Naive thymus-derived CD4-positive, alpha-beta T cell (primary cell): ENCODE data around the gene ZNF394. TPM values are rescaled to one million over a fixed set of nuclear protein-coding genes. Genes with fewer than 3 reads are reported as not detected.
"Not testable (repeated sequence)": the region's sequence is repeated elsewhere in the genome, so short reads cannot be mapped to it uniquely, and the experiment has no call there.

ENCODE experiments used
- ATAC-seq: fragments of 150-1000 bp; cut with Tn5 transposase; 2 replicates; pipeline ENCODE4 v1.10.0; 2021; ENCODE audit warnings: mild to moderate bottlenecking, moderate library complexity
- CTCF ChIA-PET: fragments of 350-600 bp; sonication (Branson Sonifier 250); formaldehyde crosslinking; loops from one replicate; lab custom pipeline; 2021; ENCODE audit warnings: antibody characterized with exemption; lab: Charles Lee
- POLR2A ChIA-PET: fragments of 350-600 bp; sonication (Branson Sonifier 250); formaldehyde crosslinking; loops from one replicate; lab custom pipeline; 2021; ENCODE audit warnings: antibody characterized with exemption, inconsistent platforms; lab: Charles Lee
- DNase-seq, 9 donors: peaks; one replicate each; pipeline versions ENCODE4 v3.0.0 to v3.0.0-alpha.2; 2020 to 2022; ENCODE audit warnings: mixed read lengths in 1 of 9
- H3K27ac ChIP-seq: one replicate; pipeline ENCODE4 v1.7.0; 2013; ENCODE audit warnings: mild to moderate bottlenecking, low read depth, low read length, moderate library complexity
- H3K27me3 ChIP-seq, 2 donors: one replicate each; pipeline ENCODE4 v1.7.0; 2013; ENCODE audit warnings: low read length in 2 of 2, mild to moderate bottlenecking in 2 of 2, moderate library complexity in 2 of 2; ENCODE audit not compliant: control insufficient read depth in 2 of 2, insufficient read depth in 2 of 2
- H3K36me3 ChIP-seq, 3 experiments: 1 replicate in 2 of 3; 2 replicates in 1 of 3; pipeline ENCODE4 v1.7.0; 2013; ENCODE audit warnings: low read length in 3 of 3, mild to moderate bottlenecking in 3 of 3, moderate library complexity in 1 of 3; ENCODE audit not compliant: insufficient read depth in 3 of 3, control insufficient read depth in 2 of 3
- H3K4me1 ChIP-seq, 2 donors: one replicate each; pipeline ENCODE4 v1.7.0; 2013; ENCODE audit warnings: low read length in 2 of 2, mild to moderate bottlenecking in 2 of 2, moderate library complexity in 1 of 2; ENCODE audit not compliant: control insufficient read depth in 2 of 2, insufficient read depth in 2 of 2
- H3K4me3 ChIP-seq: 2 replicates; pipeline ENCODE4 v1.7.0; 2013; ENCODE audit warnings: mild to moderate bottlenecking, low read length
- H3K9me3 ChIP-seq, 3 experiments: 1 replicate in 2 of 3; 2 replicates in 1 of 3; pipeline ENCODE4 v1.7.0; 2013; ENCODE audit warnings: low read length in 3 of 3; ENCODE audit not compliant: control insufficient read depth in 2 of 3
- H3K27ac Mint-ChIP-seq, 9 donors: one replicate each; pipeline ENCODE4 v1.8.0; 2020 to 2022; ENCODE audit warnings: mixed read lengths in 9 of 9, mild to moderate bottlenecking in 8 of 9, moderate library complexity in 5 of 9, inconsistent platforms in 2 of 9
- H3K27me3 Mint-ChIP-seq, 5 donors: one replicate each; pipeline ENCODE4 v1.8.0; 2021 to 2022; ENCODE audit warnings: mixed read lengths in 5 of 5, mild to moderate bottlenecking in 1 of 5
- H3K36me3 Mint-ChIP-seq, 5 donors: one replicate each; pipeline ENCODE4 v1.8.0; 2020 to 2022; ENCODE audit warnings: mixed read lengths in 5 of 5, mild to moderate bottlenecking in 3 of 5, inconsistent platforms in 1 of 5
- H3K4me1 Mint-ChIP-seq, 7 donors: one replicate each; pipeline ENCODE4 v1.8.0; 2020 to 2022; ENCODE audit warnings: mixed read lengths in 7 of 7, mild to moderate bottlenecking in 3 of 7, inconsistent platforms in 1 of 7
- H3K4me3 Mint-ChIP-seq, 10 donors: one replicate each; pipeline ENCODE4 v1.8.0; 2020 to 2022; ENCODE audit warnings: mild to moderate bottlenecking in 10 of 10, mixed read lengths in 10 of 10, moderate library complexity in 6 of 10, inconsistent platforms in 2 of 10
- H3K9me3 Mint-ChIP-seq, 11 donors: one replicate each; pipeline ENCODE4 v1.8.0; 2020 to 2022; ENCODE audit warnings: mixed read lengths in 11 of 11, mild to moderate bottlenecking in 4 of 11, inconsistent platforms in 1 of 11, moderate library complexity in 1 of 11
- intact Hi-C, 2 donors: fragments of 100-400 bp; cut with micrococcal nuclease; formaldehyde crosslinking; loops; one replicate each; pipeline ENCODE4 v1.15.1; 2023
- polyA plus RNA-seq, 2 donors: library from polyadenylated mRNA; unstranded; fragments of 300-500 nt; fragmentation: Illumina TruSeq; gene quantifications; one replicate each; pipeline ENCODE4 v1.2.3, GENCODE V29; 2021
- total RNA-seq, 6 experiments: library from RNA in 5 of 6; stranded (reverse) in 5 of 6; gene quantifications; 1 replicate in 5 of 6; 2 replicates in 1 of 6; pipeline ENCODE4 v1.2.3 and lab custom pipeline; 2021 to 2026

The ZNF394 gene
- total RNA-seq (100 to 1,000 TPM in 2 of 5 experiments, 10 to 100 TPM in 3; 55.2 to 199 (median 98.1) TPM), polyA plus RNA-seq (10 to 100 TPM; 68.2 to 93.3 TPM), total RNA-seq (lab: John Stamatoyannopoulos, UW) (247 reads per million, percentile 95 among the genes with 10 or more reads in this experiment)

GRCh38 chr7:99499721-99500636, at the start of gene ZNF394:
TSS of gene ZNF394 (minus strand) at chr7:99500281. CDS start at chr7:99500093, 188 bp downstream.
- Histone ChIP-seq H3K9me3 (no peaks in the 10 kb centered on the region), H3K4me1 (peaks cover 19 to 27% of the 10 kb centered on the region in 2 donors), H3K27ac (peak within 1 kb of the TSS; percentile 98), H3K27me3 (no peaks in the 10 kb centered on the region), H3K4me3 (peak within 1 kb of the TSS; percentile 99), H3K36me3 (peaks cover 8 to 31% (median 8%) of the 10 kb centered on the region in 3 experiments)
- ChIA-PET CTCF (interaction anchor here (0.7 to 1.1 kb wide), 3 partner anchors 135 to 718 kb away, joined by 3 read pairs; partner anchors contain the start of gene LAMTOR4), POLR2A (interaction anchor here (0.6 to 2.7 kb wide), 23 partner anchors 9 to 1250 kb away, joined by 3 to 33 read pairs (median 4); partner anchors contain the start of genes ATP5MF, BUD31, FAM200A and PDAP1)
- Mint-ChIP-seq H3K4me1 (peaks cover 14 to 41% (median 35%) of the 10 kb centered on the region in 7 donors), H3K27me3 (no peaks in the 10 kb centered on the region), H3K9me3 (peaks cover 0 to 7% (median 1%) of the 10 kb centered on the region in 11 donors), H3K27ac (peak within 1 kb of the TSS; percentile 95 to 100 (median 99)), H3K36me3 (peaks cover 6 to 44% (median 18%) of the 10 kb centered on the region in 5 donors), H3K4me3 (peak within 1 kb of the TSS; percentile 95 to 100 (median 98))
- peak; percentile 75 to 91 (median 88) for DNase-seq
- intact Hi-C loops: loop anchor here (1.0 to 10.0 kb wide), 14 partner anchors 28 to 623 kb away; partner anchors contain the start of genes BUD31 (in 2 of the 2), FAM200A (in 2 of the 2), PDAP1 (in 2 of the 2) and SMURF1 (in 2 of the 2)
- ATAC-seq: peak; percentile 58

DNA sequence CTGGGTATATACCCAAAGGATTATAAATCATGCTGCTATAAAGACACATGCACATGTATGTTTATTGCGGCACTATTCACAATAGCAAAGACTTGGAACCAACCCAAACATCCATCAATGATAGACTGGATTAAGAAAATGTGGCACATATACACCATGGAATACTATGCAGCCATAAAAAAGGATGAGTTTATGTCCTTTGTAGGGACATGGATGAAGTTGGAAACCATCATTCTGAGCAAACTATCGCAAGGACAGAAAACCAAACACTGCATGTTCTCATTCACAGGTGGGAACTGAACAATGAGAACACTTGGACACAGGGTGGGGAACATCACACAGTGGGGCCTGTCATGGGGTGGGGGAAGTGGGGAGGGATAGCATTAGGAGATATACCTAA, 49.5 kb upstream of the ZNF394 start:
- H3K9me3 Mint-ChIP-seq: peaks cover 3 to 21% (median 5%) of the 10 kb centered on the region in 11 donors
- DNase-seq, ATAC-seq, H3K27me3 ChIP-seq, intact Hi-C loops, H3K27ac ChIP-seq, H3K4me3 ChIP-seq, CTCF ChIA-PET, H3K4me3 Mint-ChIP-seq, H3K9me3 ChIP-seq, H3K27me3 Mint-ChIP-seq: not testable (repeated sequence)
- peaks cover 6 to 48% (median 23%) of the 10 kb centered on the region in 5 donors for H3K36me3 Mint-ChIP-seq
- POLR2A ChIA-PET: interaction anchor here (0.6 to 1.7 kb wide), 2 partner anchors 9 to 609 kb away, joined by 3 to 10 read pairs; partner anchors contain the start of gene ZNF655
- H3K27ac Mint-ChIP-seq: peak overlapping the region in 1 of 9 donors; percentile 51
- peaks cover 11 to 15% of the 10 kb centered on the region in 2 donors for H3K4me1 ChIP-seq
- peaks cover 0 to 19% (median 0%) of the 10 kb centered on the region in 3 experiments for H3K36me3 ChIP-seq
- H3K4me1 Mint-ChIP-seq: peaks cover 11 to 42% (median 34%) of the 10 kb centered on the region in 7 donors

DNA sequence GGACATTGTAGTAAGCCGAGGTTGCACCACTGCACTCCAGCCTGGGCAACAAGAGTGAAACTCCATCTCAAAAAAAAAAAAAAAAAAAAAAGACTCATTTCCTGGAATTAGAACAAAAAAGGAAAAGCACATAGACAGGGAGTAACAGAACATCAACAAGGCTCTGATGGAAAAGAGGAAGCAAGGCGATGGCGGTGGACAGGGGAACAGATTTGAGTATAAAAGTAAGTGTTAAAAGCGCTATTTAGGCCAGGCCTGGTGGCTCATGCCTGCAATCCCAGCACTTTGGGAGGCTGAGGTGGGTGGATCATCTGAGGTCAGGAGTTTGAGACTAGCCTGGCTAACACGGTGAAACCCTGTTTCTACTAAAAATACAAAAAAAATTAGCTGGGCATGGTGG, 45.2 kb upstream of the ZNF394 start:
- H3K4me3 Mint-ChIP-seq, ATAC-seq, H3K27me3 Mint-ChIP-seq, H3K4me1 Mint-ChIP-seq, DNase-seq, H3K27me3 ChIP-seq, CTCF ChIA-PET, intact Hi-C loops, POLR2A ChIA-PET, H3K27ac ChIP-seq, H3K27ac Mint-ChIP-seq, H3K4me1 ChIP-seq, H3K9me3 ChIP-seq, H3K4me3 ChIP-seq: not testable (repeated sequence)
- H3K36me3 ChIP-seq: peaks cover 0 to 13% (median 0%) of the 10 kb centered on the region in 3 experiments
- peaks cover 11 to 49% (median 31%) of the 10 kb centered on the region in 5 donors for H3K36me3 Mint-ChIP-seq
- peaks cover 5 to 38% (median 21%) of the 10 kb centered on the region in 11 donors for H3K9me3 Mint-ChIP-seq

DNA sequence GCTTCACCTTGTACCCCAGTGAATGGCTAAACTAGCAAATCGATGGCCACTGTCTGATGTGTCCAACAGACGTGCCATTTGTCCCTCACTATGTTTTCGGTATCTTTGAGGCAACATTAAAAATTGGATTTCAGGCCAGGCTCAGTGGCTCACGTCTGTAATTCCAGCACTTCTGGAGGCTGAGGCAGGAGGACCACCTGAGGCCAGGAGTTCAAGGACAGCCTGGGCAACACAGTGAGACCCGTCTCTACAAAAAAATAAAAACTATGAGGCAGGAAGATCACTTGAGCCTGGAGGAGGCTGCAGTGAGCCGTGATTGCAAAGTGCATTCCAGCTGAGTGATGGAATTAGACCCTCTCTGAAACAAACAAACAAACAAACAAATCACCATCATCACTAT, 43.8 kb upstream of the ZNF394 start:
- ATAC-seq: no peak
- Histone ChIP-seq H3K36me3 (peaks cover 0 to 13% (median 0%) of the 10 kb centered on the region in 3 experiments), H3K27ac (no peak overlapping the region), H3K27me3 (no peaks in the 10 kb centered on the region), H3K4me1 (no peaks in the 10 kb centered on the region), H3K9me3 (peaks cover 0 to 10% (median 0%) of the 10 kb centered on the region in 3 experiments), H3K4me3 (no peak overlapping the region)
- intact Hi-C loops: no loop called here
- Mint-ChIP-seq H3K4me1 (no peaks in the 10 kb centered on the region), H3K4me3 (no peak overlapping the region), H3K27ac (no peak overlapping the region), H3K36me3 (peaks cover 11 to 37% (median 24%) of the 10 kb centered on the region in 5 donors), H3K27me3 (no peaks in the 10 kb centered on the region), H3K9me3 (peaks cover 5 to 45% (median 26%) of the 10 kb centered on the region in 11 donors)
- ChIA-PET POLR2A (no interaction called here), CTCF (no interaction called here)
- DNase-seq: no peak

DNA sequence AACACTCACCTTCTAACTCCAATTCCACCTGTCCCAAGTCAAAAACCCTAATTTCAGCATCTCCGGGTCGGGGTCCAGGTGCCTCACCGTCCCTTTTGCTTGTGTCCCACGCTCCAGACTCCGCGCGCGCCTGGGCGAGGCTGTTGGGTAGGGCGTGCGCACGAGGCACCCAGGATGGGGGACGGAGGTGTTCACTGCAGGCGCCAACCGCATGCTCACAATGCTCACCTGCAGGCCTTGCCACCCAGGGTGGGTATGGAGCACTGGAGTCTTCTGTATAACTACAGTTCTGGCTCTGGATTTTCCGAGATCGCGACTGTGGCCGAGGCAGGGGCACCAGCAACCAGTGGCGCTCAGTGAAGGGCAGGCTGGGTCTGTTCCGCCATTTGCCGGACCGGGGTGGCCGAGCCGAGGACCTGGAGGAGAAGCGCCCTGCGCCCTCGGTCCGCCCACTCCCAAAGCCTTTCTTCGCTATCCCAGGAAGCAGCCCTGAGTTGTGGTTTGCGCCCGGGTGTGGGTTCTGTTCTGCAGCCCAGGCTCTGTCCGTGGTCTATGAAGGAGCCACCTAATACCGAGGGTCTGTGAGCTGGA, 43.1 kb upstream of the ZNF394 start:
- H3K36me3 Mint-ChIP-seq: peaks cover 8 to 39% (median 21%) of the 10 kb centered on the region in 5 donors
- H3K27ac ChIP-seq: no peak overlapping the region
- ATAC-seq (no peak), DNase-seq (no peak)
- peaks cover 0 to 10% (median 0%) of the 10 kb centered on the region in 3 experiments for H3K36me3 ChIP-seq
- CTCF ChIA-PET: no interaction called here
- peaks cover 0 to 10% (median 0%) of the 10 kb centered on the region in 3 experiments for H3K9me3 ChIP-seq
- H3K27me3 Mint-ChIP-seq: no peaks in the 10 kb centered on the region
- H3K4me1 Mint-ChIP-seq: no peaks in the 10 kb centered on the region
- H3K4me3 ChIP-seq: no peak overlapping the region
- H3K27me3 ChIP-seq: no peaks in the 10 kb centered on the region
- H3K9me3 Mint-ChIP-seq: peaks cover 1 to 53% (median 25%) of the 10 kb centered on the region in 11 donors
- H3K27ac Mint-ChIP-seq: no peak overlapping the region
- intact Hi-C loops: no loop called here
- no peaks in the 10 kb centered on the region for H3K4me1 ChIP-seq
- POLR2A ChIA-PET: no interaction called here
- no peak overlapping the region for H3K4me3 Mint-ChIP-seq

DNA sequence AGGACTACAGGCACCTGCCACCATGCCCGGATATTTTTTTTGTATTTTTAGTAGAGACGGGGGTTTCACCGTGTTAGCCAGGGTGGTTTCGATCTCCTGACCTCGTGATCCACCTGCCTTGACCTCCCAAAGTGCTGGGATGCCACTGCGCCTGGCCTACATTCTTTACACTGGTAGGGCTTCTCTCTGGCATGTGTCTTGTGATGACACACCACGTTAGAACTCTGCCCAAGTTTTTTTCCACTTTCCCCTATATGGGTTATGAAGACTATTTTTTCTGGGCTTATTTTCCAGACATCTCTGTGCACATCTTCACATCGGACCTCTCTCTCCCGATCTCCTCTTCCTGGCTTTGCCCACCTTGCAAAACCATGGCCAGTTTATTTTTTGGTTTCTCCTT, 41.1 kb upstream of the ZNF394 start:
- POLR2A ChIA-PET: interaction anchor here (0.6 to 0.7 kb wide), 2 partner anchors 37 to 1891 kb away, joined by 4 read pairs; partner anchors contain the start of gene ZKSCAN5
- peaks cover 0 to 61% (median 28%) of the 10 kb centered on the region in 11 donors for H3K9me3 Mint-ChIP-seq
- no peak overlapping the region for H3K27ac ChIP-seq
- H3K9me3 ChIP-seq: peaks cover 0 to 10% (median 0%) of the 10 kb centered on the region in 3 experiments
- no peaks in the 10 kb centered on the region for H3K4me1 Mint-ChIP-seq
- ATAC-seq: no peak
- CTCF ChIA-PET: no interaction called here
- no peaks in the 10 kb centered on the region for H3K27me3 ChIP-seq
- no peak overlapping the region for H3K4me3 Mint-ChIP-seq
- no peaks in the 10 kb centered on the region for H3K4me1 ChIP-seq
- intact Hi-C loops: no loop called here
- no peak overlapping the region for H3K27ac Mint-ChIP-seq
- DNase-seq: no peak
- peaks cover 4 to 28% (median 11%) of the 10 kb centered on the region in 5 donors for H3K36me3 Mint-ChIP-seq
- H3K27me3 Mint-ChIP-seq: no peaks in the 10 kb centered on the region
- no peaks in the 10 kb centered on the region for H3K36me3 ChIP-seq
- no peak overlapping the region for H3K4me3 ChIP-seq
